Right lung (tissue), 10 donors: Measurements from ENCODE around the gene BBS1. TPM values are rescaled to one million over a fixed set of nuclear protein-coding genes. Genes with fewer than 3 reads are reported as not detected.
"Not testable (repeated sequence)": the region's sequence is repeated elsewhere in the genome, so short reads cannot be mapped to it uniquely, and the experiment has no call there.

Source experiments
- DNase-seq, 2 donors: peaks; one replicate each; pipeline ENCODE4 v3.0.0-alpha.2; 2013
- long read RNA-seq, 8 donors: transcript quantifications; one replicate each; lab custom pipeline, GENCODE V29; 2026
- polyA plus RNA-seq, 5 donors: library from polyadenylated mRNA; unstranded; fragments of 120-200 nt; gene quantifications; one replicate each; pipeline versions ENCODE4 v1.2.1 to v1.2.3, GENCODE V29; 2013; ENCODE audit warnings: inconsistent platforms in 1 of 5, low replicate concordance in 1 of 5; ENCODE audit not compliant: insufficient read length in 5 of 5, insufficient read depth in 1 of 5

BBS1 gene
- polyA plus RNA-seq = 10 to 100 TPM; 54.5 to 80.1 (median 58.5) TPM
- long read RNA-seq, donor 1, transcript BBS1-201 (17 exons, 3,423 nt) = major isoform, 5 of 18 reads
- long read RNA-seq, donor 1, partial matches to known transcripts = 12 of 18 reads
- long read RNA-seq, donor 1, other reads (novel, unspliced or antisense) = 0 of 18 reads
- long read RNA-seq, donor 2, partial matches to known transcripts = 0 of 4 reads
- long read RNA-seq, donor 2, other reads (novel, unspliced or antisense) = 0 of 4 reads
- long read RNA-seq, donor 3, partial matches to known transcripts = 0 of 3 reads
- long read RNA-seq, donor 3, other reads (novel, unspliced or antisense) = 0 of 3 reads
- long read RNA-seq, donor 4, partial matches to known transcripts = 8 of 10 reads
- long read RNA-seq, donor 4, other reads (novel, unspliced or antisense) = 0 of 10 reads
- long read RNA-seq, donor 5, transcript BBS1-201 (17 exons, 3,423 nt) = major isoform, 10 of 31 reads
- long read RNA-seq, donor 5, partial matches to known transcripts = 18 of 31 reads
- long read RNA-seq, donor 5, other reads (novel, unspliced or antisense) = 0 of 31 reads
- long read RNA-seq, donor 6, transcript BBS1-201 (17 exons, 3,423 nt) = major isoform, 8 of 14 reads
- long read RNA-seq, donor 6, partial matches to known transcripts = 5 of 14 reads
- long read RNA-seq, donor 6, other reads (novel, unspliced or antisense) = 0 of 14 reads
- long read RNA-seq, donor 7, transcript BBS1-201 (17 exons, 3,423 nt) = major isoform, 6 of 26 reads
- long read RNA-seq, donor 7, partial matches to known transcripts = 10 of 26 reads
- long read RNA-seq, donor 7, other reads (novel, unspliced or antisense) = 10 of 26 reads
- long read RNA-seq, donor 8, partial matches to known transcripts = 0 of 3 reads
- long read RNA-seq, donor 8, other reads (novel, unspliced or antisense) = 0 of 3 reads

GRCh38 chr11:66510271-66510989 lies at the start of gene BBS1:
TSS of gene BBS1 (plus strand) at chr11:66510635. CDS start at chr11:66510660, 25 bp downstream.
- peak; percentile 76 to 77 for DNase-seq

DNA sequence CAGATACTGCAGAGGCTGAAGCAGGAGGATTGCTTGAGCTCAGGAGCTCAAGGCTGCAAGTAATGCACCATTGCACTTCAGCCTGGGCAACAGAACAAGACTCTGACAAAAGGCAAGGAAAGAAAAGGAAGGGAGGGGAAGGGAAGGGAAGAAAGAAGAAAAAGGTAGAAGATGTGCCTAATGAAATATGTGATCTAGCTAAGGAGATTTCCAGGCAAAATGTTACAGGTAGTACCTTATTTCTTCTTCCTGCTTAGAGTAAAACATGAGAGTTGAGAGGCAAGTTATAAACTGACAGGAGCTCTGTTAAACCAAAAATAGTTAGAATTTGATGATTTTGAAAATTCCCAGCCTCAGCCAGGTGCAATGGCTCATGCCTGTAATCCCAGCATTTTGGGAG lies 48.4 kb upstream of the BBS1 start:
- no peak for DNase-seq

- DNase-seq = no peak
These were observed 47.5 kb upstream of the BBS1 start for GRCh38 chr11:66462911-66463310.

DNA sequence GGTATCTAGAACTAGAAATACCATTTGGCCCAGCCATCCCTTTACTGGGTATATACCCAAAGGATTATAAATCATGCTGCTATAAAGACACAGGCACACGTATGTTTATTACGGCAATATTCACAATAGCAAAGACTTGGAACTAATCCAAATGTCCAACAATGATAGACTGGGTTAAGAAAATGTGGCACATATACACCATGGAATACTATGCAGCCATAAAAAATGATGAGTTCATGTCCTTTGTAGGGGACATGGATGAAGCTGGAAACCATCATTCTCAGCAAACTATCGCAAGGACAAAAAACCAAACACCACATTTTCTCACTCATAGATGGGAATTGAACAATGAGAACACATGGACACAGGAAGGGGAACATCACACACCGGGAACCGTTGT lies 46.3 kb upstream of the BBS1 start:
- DNase-seq = not testable (repeated sequence)

GRCh38 chr11:66464916-66465315 lies 45.5 kb upstream of the BBS1 start:
- DNase-seq = no peak

GRCh38 chr11:66465373-66466224 lies 44.8 kb upstream of the BBS1 start:
- DNase-seq = no peak

DNA sequence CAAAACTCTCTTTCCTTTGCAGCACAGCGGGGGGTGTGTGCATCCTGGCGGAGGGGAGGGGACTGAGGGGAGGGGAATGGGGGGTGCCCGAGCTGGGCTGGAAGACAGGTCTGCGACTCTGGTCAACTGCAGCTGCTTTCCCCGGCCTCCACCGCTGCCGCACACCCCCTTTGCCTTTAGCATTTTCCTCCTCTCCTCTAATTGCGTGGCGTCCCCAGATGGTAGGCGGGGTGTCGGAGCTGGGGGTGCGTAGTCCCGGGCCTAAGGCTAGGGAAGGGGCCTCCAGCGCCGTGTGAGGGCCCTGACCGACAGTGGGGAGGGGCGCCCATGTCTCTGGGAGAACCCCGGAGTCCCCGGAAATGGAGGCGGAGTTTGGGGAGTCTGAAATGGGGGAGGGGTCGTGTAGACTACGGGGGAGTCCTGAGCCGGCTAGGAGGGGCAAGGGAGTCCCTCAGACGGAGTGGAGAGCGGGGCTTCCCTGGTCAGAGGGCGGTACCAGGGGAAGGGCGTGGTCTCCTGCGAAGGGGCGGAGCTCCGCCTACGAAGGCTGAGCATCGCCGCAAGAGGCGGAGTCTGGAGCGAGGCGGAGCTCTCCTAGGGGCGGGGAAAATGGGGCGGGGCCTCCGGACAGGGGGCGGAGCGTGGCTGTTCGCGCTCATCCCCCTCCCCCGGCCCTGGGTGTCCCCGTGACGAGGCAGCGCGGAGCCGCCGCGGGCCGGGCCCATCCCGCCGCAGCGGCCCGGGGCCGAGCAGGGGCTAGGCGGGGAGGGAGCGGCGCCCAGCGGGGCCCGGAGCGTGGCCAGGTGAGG lies 44.0 kb upstream of the BBS1 start, which contains the start of gene PELI3:
TSS of gene PELI3 (plus strand) at position 681 of the 809 bp plus-strand sequence. CDS start 1,224 bp downstream, outside the sequence.
- peak; percentile 95 to 96 for DNase-seq

DNA sequence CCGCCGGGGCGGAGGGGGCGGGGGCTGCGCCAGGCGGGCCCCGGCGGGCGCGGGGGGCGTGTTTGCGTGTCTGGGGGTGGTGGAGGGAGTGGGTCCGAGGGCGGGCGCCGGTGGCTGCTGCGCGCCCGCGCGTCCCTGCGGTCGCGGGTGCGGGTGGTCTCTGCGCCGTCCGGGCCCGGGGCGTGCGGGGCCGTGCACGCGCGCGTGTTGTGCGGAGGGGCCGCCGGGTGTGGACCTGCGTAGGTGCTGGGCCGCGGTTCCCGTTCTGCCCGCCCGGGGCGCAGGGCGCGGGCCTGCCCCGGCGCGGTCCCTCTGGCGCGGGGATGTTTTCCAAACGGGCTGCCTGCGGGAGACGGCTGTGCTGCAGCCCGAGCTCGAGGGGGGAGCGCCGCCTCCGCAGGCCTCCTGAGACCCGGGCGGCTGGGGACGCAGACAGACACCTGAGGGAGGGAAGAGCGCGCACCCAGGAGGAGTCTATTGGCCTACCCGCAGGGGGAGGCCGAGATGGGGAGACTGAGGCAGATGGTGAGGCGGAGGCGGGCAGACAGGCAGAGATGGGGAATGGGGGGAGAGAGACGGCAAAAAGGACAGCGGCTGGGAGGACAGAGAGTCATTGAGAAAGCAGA lies 43.3 kb upstream of the BBS1 start:
- peak; percentile 16 to 17 for DNase-seq

DNA sequence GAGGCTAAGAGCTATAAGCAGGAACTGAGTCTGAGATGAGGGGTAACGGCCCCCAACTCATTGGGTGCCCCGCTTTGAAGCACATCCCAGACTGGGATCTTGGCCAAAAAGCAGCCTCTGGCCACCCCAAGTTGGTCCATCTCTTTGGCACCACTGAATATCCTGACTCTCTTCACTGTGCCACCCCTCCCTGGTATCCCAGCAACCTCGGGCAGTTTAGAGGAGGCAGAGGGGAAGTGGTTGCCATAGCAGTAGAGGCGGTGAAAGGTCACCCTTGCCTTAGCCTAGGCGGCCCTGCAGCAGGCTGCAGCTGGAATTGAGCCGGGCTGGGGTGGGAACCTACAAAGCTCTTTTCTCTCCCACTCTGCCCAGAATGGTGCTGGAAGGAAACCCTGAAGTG lies 42.7 kb upstream of the BBS1 start:
- no peak for DNase-seq

GRCh38 chr11:66468691-66469090 lies 41.7 kb upstream of the BBS1 start:
- no peak for DNase-seq

DNA sequence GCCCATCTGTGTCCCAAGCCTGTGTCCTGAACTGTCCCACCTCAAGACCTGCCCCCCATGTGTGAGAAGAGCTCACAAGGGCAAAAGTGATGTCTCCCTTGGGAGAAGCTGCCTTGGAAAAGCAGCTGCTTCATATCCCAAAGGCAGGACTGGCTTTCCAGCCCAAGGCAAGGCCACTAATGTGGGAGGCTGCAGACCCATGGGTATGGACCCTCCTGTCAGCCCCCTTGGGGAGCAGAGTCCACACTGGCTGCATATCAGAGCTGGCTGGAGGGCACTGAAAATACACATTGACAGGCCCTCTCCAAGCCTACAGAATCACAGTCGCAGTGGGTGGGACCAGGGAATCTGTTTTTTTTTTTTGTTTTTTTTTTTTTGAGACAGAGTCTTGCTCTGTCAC lies 41.0 kb upstream of the BBS1 start:
- DNase-seq = no peak

DNA sequence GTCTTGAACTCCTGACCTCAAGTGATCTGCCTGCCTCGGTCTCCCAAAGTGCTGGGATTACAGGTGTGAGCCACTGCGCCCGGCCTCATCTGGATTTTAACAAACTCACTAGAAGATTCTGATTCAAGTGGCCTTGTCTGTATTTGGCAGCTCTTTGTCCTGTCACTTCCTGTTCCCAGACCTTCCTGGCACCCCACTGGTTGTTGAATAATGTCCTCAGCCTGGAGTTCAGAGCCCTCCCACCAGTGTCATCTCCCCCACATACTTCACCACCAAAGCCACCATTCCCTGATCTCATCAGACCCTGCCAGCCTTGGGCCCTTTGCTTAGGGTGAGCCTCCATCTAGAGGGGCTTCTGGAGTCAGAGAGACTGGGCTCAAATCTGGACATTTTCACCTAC lies 40.4 kb upstream of the BBS1 start:
- no peak for DNase-seq

DNA sequence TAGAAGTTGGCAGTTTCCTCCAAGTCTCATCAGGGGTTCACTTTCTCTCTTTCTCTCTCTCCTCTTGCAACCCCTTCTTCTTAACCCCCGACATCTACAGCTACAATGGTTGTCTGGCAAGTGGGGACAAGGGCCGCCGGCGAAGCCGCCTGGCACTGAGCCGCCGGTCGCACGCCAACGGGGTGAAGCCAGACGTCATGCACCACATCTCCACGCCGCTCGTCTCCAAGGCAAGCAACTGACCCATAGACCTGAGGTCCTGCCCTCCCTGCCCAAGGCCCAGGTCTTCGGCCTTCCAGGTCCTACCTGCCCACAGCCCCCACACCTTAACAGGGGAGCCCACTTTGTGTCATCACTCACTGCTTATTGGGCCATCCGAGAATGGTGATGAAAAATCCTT lies 39.3 kb upstream of the BBS1 start:
- no peak for DNase-seq

DNA sequence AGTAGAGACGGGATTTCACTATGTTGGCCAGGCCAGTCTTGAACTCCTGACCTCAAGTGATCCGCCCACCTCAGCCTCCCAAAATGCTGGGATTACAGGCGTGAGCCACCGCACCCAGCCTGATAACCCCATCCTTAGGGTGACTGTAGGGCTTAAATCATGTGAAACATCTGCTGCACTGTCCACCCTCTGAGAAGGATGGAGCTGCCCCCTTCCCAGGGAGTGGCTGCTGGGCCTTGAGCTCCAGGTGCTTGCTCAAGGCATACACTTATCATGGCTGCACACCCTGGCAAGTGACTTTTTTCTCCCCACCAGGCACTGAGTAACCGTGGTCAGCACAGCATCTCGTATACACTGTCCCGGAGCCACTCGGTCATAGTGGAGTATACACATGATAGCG lies 38.4 kb upstream of the BBS1 start:
- no peak for DNase-seq

GRCh38 chr11:66473167-66473566 lies 37.3 kb upstream of the BBS1 start:
- DNase-seq = no peak

GRCh38 chr11:66473608-66474515 lies 36.6 kb upstream of the BBS1 start:
- no peak for DNase-seq

DNA sequence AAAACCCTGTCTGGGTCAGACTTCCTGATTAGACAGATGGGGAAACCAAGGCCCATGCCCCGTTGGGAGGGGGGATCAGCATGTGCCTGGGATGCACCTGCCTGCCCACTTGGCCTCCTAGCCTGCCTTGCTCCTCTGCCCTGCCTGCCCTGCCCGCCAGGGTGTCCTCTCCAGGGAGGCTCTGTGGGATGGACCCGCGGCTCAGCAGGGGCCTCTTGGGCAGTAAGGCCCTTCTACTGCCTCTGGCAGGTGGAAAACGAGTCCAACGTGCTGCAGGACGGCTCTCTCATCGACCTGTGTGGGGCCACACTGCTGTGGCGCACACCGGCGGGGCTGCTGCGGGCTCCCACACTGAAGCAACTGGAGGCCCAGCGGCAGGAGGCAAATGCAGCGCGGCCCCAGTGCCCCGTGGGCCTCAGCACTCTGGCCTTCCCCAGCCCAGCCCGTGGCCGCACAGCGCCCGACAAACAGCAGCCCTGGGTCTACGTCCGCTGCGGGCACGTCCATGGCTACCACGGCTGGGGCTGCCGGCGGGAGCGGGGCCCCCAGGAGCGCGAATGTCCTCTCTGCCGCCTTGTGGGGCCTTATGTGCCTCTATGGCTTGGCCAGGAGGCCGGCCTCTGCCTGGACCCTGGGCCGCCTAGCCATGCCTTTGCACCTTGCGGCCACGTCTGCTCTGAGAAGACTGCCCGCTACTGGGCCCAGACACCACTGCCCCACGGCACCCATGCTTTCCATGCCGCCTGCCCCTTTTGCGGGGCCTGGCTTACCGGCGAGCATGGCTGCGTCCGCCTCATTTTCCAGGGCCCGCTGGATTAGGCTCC lies 34.9 kb upstream of the BBS1 start:
- DNase-seq = no peak
